CD4-positive, alpha-beta T cell treated with Interleukin-21 for 1 hour (primary cell): ENCODE data around the gene M6PR.
"Not testable (repeated sequence)": the region's sequence is repeated elsewhere in the genome, so short reads cannot be mapped to it uniquely, and the experiment has no call there.

Experiments used
- DNase-seq: peaks from one replicate; pipeline ENCODE4 v3.0.0-alpha.2; 2020

The M6PR gene

DNA sequence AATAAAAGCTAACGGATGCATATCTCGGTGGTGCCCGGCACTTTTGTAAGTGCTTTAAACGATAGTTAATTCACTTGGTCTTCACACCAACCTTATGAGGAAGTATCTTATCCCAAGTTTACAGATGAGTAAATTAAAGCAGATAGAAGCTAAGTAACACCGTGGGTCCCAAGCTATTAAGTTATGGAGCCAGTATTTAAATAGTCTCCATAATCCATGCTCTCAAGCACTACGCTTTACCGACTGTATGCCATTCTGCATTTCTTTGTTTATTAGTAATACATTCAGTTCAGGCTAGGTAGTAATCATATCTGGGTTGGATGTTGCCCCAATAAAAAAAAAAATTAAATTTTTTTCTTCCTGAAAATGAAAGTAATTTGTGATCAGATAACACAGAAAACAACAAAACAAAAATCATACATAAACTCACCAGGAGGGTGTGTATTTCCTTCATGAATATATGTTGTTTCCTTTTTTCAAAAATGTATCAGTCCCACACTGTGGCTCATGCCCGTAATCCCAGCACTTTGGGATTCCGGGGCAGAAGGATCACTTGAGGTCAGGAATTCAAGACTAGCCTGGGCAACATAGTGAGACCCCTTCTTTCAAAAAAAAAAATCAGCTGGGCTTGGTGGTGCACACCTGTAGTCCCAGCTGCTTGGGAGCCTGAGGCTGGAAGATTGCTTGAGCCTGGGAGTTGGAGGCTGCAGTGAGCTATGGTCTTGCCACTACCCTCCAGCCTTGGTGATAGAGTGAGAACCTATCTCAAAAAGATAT, 1.4 kb upstream of the M6PR start:
- DNase-seq = peak; percentile 62

DNA sequence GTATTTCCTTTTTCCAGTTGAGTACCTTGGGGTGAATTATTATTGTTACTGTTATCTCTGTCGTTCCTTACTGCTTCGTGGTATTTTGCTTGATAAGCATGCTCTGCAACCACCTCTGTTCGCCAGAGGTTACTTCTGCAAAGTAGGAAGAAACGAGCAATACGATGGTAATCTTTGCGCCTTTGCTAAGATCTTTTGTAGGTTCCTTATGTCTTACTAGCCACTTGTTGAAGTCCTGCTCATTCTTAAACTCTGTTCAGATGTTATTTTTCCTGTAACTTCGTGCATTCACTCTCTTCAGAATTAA, 729 bp upstream of the M6PR start:
- no peak for DNase-seq

DNA sequence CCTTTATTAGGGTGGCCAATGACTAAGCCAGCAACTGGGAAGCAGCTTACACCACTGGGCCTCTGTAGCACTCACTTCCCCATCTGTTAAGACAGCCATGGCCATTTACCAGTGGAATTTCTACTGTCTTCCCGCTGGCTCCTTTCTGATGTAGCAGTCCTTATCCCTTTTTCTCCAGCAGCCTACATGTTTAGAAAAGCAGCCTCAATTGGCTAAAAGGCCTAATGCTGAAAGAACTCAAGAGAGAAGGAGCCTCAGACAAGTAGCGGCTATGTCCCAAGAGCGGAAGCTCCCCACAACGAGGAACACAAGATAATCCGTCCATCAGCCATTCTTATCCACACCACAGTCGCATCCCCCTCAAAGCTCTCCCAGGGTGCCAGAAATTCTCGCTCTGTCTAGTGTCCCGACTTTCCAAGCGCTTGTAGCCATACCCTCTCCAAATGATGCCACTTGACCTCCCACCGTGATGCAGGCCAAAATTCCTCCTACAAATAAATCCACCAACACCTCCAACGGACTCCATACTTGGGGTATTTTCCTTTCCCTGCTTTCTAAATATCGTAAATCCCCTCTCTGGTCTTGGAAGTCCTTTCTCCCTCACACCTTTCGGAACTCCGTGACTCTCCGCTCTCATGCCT, 624 bp downstream of the M6PR start:
- peak; percentile 21 for DNase-seq

DNA sequence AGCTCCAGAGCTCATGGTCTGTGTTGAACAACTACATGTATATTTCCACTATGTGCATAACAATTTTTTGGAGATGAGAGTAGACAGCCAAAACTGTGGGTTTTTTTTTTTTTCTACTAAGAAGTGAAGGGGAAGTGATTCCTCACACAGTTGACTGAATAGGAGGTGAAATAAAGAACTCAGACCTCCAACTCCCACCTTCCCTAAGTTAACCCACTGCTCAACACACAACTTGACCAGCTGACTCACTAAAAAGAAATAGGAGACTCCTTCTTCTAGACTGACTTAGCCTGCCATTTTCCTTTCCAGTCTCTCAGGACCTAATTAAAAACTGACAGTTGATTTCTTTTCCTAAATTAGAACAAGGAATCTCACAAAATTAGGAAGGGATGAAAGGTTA, 1.7 kb downstream of the M6PR start:
- DNase-seq = no peak

DNA sequence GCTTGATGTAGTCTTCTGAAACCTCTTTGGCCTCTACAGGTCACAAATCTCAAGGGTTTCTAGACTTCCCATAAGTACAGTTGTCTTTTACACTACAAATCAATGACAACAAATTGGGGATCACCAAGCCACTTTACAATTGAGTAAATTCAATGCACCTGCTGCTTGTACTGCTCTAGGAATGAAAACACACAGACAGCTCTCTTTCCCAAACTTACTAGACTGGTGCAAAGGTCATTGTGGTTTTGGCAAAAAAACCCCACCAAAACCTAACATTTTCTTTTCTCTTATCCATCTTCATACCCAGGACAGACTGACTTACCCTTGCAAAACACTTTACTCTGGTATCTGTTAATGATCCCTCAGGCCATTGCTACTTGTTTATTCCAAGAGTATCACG, 2.7 kb downstream of the M6PR start:
- DNase-seq = no peak

DNA sequence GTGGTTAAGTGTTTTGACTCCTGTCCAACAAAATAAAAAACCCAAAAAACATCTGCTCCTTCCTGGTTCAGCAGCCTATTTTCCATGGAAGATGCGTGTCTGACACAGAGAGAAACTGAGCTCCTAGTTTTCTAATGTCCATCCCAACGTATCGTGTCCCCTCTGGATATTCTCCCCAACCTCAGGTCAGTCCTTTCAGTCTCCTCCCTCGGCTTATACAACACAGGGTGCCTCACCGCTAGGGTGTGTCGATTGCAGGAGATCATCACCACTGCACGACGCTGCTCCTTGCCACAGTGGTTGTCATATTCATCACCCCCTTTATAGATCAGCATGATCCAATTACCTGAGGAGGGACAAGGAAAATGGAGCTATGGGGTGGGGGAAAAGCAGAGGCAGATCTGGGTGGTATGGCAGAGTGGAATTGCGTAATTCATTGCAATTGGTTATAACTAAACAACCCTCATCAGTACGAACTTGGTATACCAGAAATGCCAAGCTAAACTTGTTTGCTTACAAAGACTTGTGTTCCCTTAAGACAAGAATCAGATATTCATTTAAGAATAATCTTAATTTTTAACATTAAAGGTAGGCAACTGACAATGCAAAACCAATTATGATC, 5.8 kb downstream of the M6PR start:
- no peak for DNase-seq

DNA sequence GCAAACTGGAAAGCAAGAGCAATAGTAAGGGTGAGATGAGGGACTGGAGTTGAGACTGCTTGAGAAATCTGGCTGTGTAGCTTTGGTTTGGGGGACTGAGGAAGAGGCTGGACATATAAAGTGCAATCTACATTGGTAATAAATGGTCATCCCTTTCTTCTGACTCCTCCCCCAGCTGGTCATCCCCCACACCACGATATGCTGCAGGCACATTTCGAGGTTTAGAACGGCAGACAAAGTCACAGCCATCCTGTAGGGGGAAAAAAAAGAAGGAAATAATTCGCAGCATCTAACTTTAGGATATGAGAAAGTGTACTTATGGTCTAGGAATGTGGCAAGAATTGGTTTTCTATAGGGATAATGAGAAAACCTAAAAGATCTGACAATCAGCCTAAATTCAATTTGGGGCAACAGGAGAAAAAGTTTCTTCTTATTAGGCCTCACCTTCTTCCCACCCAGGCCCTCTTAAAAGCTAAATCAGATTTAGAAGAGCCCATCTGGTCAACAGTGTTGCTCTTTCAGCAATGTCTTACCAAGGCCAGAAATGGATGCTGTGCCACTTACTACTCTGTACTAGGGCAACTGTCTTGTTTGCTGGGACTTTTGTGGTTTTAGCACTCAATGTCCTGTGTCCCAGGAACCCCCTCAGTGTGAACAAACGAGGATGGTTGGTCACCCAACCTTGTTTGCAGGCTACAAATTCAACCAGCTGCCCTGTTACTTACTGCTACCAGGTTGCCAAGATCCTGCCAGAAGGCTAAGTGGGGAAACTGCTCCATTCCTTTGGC, 7.6 kb downstream of the M6PR start:
- DNase-seq = no peak

DNA sequence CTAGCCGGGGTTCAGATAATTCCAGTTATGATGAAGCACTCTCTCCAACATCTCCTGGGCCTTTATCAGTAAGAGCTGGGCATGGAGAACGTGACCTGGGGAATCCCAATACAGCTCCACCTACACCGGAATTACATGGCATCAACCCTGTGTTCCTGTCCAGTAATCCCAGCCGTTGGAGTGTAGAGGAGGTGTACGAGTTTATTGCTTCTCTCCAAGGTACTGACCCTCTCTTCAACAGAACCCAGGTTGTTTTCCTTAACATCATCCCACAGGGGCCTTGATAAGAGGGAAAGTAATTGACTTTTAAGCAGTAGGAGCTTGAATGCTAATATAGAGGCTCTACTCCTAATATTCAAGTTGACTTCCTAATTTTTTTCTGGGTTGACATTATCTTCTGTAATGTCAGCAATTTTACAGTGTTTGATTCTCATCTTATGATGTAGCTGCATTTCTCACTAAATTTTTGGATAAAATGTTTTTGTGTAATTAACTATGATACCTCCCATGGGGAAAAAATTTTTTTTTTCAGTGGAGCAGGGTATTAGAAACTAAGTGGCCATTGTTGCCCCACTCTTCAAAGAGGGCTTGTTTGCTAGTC, 11.5 kb downstream of the M6PR start:
- DNase-seq = not testable (repeated sequence)

DNA sequence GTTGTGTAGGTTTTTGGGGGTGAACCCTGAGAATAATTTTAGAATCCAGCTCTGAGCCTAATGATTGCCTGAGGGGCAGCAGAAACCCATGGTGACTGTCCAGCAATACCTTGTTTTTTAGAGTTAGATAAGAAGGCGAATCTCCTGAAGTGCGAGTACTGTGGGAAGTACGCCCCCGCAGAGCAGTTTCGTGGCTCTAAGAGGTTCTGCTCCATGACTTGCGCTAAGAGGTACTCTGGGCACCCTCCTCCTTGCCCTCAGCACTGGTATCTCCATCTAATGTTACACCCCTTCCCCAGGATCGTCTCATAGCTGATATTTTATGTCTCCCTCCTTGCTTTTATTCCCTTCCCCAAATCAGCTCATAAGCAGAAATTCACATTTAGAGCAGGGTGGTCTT, 12.7 kb downstream of the M6PR start:
- DNase-seq = no peak

DNA sequence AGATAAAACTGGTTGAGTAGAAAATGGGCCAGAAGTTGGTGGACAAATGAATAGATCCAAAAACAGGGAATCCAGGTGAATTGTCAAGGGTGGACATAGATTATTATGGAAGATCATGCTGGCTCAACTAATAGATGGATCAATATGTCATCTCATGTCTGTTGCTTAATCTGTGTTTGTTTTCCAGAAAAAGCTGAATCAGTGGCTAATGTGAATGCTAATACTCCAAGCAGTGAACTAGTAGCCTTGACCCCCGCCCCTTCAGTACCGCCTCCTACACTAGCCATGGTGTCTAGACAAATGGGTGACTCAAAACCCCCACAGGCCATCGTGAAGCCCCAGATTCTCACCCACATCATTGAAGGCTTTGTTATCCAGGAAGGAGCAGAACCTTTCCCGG, 15.4 kb downstream of the M6PR start:
- DNase-seq = not testable (repeated sequence)

DNA sequence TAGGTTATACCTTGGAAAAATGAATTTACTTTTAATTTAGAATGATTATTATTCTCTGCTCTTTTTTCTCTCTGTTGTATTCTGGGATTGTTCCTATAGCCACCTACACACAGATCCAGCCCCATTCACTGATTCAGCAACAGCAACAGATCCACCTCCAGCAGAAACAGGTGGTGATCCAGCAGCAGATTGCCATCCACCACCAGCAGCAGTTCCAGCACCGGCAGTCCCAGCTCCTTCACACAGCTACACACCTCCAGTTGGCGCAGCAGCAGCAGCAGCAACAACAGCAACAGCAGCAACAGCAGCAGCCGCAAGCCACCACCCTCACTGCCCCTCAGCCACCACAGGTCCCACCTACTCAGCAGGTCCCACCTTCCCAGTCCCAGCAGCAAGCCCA, 17.0 kb downstream of the M6PR start:
- not testable (repeated sequence) for DNase-seq

DNA sequence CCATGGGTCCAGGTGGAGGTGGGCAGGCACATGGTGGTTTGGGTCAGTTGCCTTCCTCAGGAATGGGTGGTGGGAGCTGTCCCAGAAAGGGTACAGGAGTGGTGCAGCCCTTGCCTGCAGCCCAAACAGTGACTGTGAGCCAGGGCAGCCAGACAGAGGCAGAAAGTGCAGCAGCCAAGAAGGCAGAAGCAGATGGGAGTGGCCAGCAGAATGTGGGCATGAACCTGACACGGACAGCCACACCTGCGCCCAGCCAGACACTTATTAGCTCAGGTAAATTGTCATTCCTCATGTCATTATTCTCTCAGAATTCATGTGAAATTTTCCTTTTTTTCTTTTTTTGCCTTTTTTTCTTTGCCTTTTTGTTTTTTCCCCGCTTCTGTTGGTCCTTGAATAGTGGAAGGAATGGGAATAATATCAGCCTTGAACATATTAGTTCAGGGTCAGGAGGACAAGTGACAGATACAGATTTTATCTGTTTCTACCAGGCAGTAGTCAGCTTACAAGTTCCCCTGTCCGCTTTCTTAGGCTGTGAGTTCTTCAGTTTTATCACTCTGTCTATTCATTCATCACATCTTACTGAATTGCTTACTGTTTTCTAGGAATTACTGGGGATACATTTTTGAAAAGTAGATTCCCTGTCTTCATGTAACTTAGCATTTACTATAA, 18.7 kb downstream of the M6PR start:
- DNase-seq = not testable (repeated sequence)

DNA sequence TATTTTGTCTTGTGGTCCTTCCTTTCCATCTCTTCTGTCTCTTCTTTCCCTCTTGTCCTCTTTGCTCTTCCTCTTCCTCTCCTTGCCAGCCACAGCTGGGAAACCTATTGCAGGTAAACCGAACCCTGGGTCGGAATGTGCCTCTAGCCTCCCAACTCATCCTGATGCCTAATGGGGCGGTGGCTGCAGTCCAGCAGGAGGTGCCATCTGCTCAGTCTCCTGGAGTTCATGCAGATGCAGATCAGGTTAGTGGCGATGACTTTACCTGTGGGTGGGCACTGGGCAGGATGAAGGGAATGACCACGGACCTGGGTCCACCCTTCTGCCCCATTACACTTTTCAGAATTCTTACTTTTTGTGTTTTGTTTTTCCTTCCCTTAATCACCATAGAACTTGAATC, 26.9 kb downstream of the M6PR start:
- no peak for DNase-seq

DNA sequence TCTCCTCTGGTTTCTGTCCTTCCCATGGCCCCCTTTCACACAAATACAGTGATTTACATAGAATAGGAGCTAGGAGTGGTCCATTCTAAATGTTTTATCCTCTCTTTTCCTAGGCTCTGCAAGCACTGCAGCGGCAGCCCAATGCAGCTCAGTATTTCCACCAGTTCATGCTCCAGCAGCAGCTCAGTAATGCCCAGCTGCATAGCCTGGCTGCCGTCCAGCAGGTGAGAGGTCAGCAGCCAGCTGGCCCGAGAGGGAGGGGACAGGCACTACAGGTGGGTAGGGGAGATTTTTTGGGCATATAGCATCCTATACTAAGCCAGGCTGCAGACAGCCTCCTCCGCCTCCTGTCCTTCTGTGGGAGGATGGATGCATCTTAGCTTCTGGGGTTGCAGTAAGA, 29.8 kb downstream of the M6PR start:
- DNase-seq = not testable (repeated sequence)

DNA sequence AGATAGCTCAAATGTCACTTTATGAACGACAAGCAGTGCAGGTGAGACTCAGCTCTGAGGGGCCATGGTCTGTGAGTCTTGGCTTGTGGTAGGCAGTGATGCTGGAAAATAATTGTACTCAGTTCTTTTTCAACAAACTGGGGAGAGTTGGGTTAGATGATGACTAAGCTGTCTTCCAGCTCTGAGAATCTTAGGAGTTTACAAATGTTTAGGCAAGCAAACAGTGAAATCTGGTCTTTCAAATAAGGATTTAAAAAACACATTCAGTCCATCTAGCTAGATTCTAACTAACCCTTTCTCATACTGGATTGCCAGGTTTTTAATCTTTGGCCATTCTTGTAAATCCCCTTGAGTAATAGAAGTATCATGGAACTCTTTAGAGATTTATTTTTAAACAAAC, 31.7 kb downstream of the M6PR start:
- no peak for DNase-seq

DNA sequence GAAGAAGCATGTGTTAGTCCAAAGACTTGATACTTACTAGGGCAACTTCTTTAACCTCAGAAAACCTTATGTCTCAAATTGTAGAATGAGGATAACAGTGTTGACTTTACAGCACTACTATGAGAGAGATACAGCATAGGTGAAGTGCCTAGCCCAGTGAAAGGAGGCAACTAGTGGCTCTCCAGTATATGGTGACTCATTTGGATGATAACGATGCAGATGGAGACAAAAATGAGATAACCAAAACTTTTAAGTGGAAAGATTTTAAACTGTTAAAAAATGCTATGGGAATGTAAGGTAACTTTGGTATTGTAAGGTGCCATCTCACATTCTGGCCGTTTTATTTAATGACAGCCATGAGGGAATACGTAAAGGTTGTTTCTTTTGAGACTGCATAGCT, 32.4 kb downstream of the M6PR start:
- DNase-seq = no peak

DNA sequence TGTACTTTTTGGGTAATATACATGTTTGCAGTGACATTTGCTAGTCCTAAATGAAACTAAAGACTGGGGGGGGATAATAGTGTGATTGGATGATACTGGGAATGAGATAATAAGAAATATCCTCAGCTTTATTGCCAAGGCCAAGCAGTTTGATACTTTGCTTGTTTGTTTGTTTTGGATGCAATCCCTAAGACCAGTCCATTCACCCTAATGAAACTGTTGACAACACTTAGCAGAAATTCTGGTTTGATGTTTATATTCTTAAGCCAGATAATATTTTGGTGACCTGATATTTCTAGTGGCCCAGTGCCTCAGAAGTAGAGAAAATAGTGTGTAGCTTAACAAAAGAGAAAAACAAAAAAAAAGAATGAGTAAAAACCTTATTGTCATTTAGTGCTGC, 33.3 kb downstream of the M6PR start:
- no peak for DNase-seq

DNA sequence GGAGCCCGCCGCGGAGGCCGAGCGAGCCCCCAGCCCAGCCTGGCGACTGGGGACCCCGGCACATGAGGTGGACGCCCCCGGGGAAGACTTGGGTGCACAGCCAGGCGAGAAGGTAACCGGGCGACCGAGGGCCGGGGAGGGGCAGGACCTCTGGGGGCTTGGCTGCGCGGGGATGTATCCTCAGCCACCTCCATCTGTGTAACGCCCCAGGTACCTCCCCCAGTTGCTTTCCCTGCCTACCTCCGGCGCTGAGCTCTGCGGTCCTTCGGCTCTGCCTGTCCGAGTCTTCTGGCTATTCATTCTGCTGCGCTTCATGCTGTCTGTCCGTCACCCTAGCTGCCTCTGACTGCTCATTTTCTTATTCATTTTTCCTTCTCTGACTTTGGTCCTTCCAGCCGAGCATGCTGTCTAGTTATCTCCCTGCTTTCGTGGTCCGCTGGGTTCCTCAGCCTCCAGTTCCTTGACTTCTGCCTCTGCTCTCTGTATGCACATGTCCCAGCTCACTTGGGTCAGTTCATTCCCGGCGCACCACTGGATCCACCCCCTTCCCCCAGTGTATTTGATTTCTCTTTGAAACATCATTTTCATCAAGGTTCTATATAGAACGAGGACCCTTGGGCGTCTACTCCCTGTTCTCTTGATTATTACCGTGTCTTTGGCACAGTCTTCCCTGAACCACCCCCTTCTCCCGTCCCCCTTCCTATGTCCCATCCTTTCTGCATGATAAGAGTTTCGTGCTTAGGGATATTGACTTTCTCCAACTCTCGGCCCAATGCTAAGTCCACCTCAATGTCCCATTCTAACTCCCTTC, 34.5 kb downstream of the M6PR start:
- DNase-seq = peak; percentile 67

DNA sequence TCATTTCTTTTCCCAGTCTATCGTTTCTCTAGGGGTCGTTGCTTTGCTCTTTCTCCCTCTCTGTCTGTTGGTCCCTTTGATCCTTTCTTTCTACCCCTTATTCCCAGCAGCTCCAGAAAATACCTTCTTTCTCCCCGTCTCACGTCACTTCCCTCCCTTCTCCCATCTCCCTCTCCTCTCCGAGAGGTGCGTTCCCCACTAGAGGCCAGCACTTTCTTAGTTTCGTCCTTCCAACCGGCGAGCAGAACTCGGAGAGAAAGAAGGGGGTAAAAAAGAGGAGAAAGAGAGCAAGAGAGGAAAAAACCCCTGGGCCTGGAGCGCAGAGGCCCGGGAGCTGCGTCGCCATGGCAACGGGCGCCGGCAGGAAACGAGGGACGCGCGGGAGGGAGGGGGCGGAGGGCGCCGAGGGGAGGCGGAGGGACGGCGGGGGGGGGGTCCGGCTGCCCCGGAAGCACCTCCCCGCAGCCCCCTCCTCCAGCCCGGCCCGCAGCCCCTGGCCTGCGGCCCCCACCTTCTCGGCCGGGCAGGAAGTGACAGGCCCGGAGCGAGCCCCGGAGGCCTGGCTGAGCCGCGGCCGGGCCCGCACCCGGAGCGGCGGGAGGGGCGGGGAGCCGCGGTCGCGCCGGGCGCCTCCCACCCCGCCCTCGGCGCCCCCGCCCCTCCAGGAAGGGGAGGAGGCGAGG, 35.3 kb downstream of the M6PR start, which contains the start of gene PHC1:
Gene PHC1, plus strand, starts transcription at position 477 of the 683 bp plus-strand sequence. CDS start 3,169 bp downstream, outside the sequence.
- peak; percentile 86 for DNase-seq

DNA sequence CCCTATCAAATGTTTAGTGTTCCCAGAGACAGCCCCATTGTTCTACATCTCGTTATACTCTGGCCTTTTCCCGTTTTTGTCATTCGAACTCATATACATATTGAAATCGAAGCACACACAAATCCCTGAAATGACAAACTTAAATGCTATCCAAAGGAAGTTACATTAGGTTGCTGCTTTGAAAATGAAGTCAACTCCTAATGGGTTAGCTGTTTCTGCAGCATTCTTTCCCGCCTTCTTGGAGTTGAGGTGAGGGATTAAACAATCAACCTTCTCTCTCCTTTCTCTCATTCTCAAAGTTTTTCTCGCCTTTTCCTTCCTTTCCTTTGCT, 35.8 kb downstream of the M6PR start:
- no peak for DNase-seq

DNA sequence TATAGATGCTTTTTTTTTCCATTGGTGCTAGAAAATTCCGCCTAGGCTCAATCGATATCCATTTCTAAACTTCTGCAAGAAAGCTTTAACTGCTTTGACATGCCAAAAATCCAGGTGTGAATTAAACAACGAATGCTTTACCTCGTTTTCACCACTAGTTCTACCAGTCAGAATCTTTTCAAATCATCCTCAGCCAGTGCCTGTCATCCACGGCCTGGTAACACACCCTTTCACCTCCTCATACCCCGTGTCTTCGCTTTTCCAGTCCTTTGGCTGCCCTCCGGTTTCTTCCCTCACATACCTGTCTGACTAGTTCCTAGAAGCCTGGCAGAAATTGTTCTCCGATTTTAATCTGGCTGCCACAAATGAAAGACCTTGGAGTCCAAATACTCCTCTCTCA, 36.5 kb downstream of the M6PR start:
- DNase-seq = peak; percentile 46
